Colon (tissue), 2 donors: ENCODE measurements around the gene CFAP45.

Experiments
- FAIRE-seq: peaks from 2 replicates; lab custom pipeline; 2012; peaks lifted over from hg19 to GRCh38; lab: Jason Lieb, UNC
- donor health status: control.
- donor health status: control.

CFAP45 gene

GRCh38 chr1:159923203-159924024 lies 23.4 kb upstream of the CFAP45 start:
- FAIRE-seq: no peak

- no peak for FAIRE-seq
Measured at GRCh38 chr1:159922511-159923202, 22.7 kb upstream of the CFAP45 start.

GRCh38 chr1:159921700-159922504 lies 21.9 kb upstream of the CFAP45 start:
- FAIRE-seq: no peak

GRCh38 chr1:159921251-159921650 lies 21.3 kb upstream of the CFAP45 start:
- FAIRE-seq: no peak

GRCh38 chr1:159920651-159921050 lies 20.7 kb upstream of the CFAP45 start:
- FAIRE-seq: no peak

GRCh38 chr1:159920202-159920601 lies 20.2 kb upstream of the CFAP45 start:
- no peak for FAIRE-seq

GRCh38 chr1:159919236-159919865 lies 19.4 kb upstream of the CFAP45 start:
- no peak for FAIRE-seq

- no peak for FAIRE-seq
Measured at GRCh38 chr1:159918352-159919200, 18.6 kb upstream of the CFAP45 start.

- FAIRE-seq: no peak
Measured at GRCh38 chr1:159917533-159918351, 17.8 kb upstream of the CFAP45 start.

GRCh38 chr1:159916242-159917051 lies 16.5 kb upstream of the CFAP45 start:
- FAIRE-seq: no peak

GRCh38 chr1:159915571-159916241 lies 15.7 kb upstream of the CFAP45 start:
- FAIRE-seq: no peak

GRCh38 chr1:159914252-159915018 lies 14.5 kb upstream of the CFAP45 start:
- FAIRE-seq: no peak

- no peak for FAIRE-seq
Measured at GRCh38 chr1:159913451-159914192, 13.7 kb upstream of the CFAP45 start.

GRCh38 chr1:159911326-159912070 lies 11.5 kb upstream of the CFAP45 start:
- no peak for FAIRE-seq

GRCh38 chr1:159908031-159908940 lies 8.3 kb upstream of the CFAP45 start:
- FAIRE-seq: no peak

- no peak for FAIRE-seq
Measured at GRCh38 chr1:159906960-159907359, 7.0 kb upstream of the CFAP45 start.
